Measurements from ENCODE around the gene CCDC9B. TPM values are rescaled to one million over a fixed set of nuclear protein-coding genes. Genes with fewer than 3 reads are reported as not detected.

The CCDC9B gene
- total and polyA plus RNA-seq, 11 donors, result 38.0 to 165 (median 119) TPM

- Histone ChIP-seq H3K9me3 (no peaks in the 10 kb centered on the region), H3K27ac (peak within 1 kb of the TSS in 4 of 12 donors; percentile 17 to 69 (median 36)), H3K27me3 (no peaks in the 10 kb centered on the region), H3K36me3 (no peaks in the 10 kb centered on the region), H3K4me1 (peaks cover 0 to 29% (median 10%) of the 10 kb centered on the region in 12 donors), H3K4me3 (peak within 1 kb of the TSS; percentile 35 to 65 (median 58))
- DNase-seq (peak; percentile 87 to 96 (median 90)), ATAC-seq (peak; percentile 81 to 95 (median 92))
- intact Hi-C loops (cut with DNase I), result loop anchor here in 1 of 10 donors (5.0 kb wide), 1 partner anchor 46 kb away; no protein-coding TSS in a partner anchor
- WGBS, 4 donors, result 3 to 7% (median 5%) methylated on average over 34 to 82 of the region's 82 CpGs
- TF ChIP-seq CTCF (IDR thresholded peaks at IDR 0.05), result peak in 2 of 12 donors; percentile 5 to 9
- TF ChIP-seq POLR2A (IDR thresholded peaks at IDR 0.05), result peak in 1 of 2 donors; percentile 19
Observed at GRCh38 chr15:40357723-40358470, 17.2 kb upstream of the CCDC9B start, which contains the start of gene DISP2. DISP2 (plus strand) TSS chr15:40358219; CDS start chr15:40358322, 103 bp downstream.

GRCh38 chr15:40357246-40357645 lies 16.5 kb upstream of the CCDC9B start:
- H3K27ac ChIP-seq, result peak overlapping the region in 1 of 12 donors; percentile 17
- no peak for ATAC-seq
- intact Hi-C loops (cut with DNase I), result loop anchor here in 1 of 10 donors (5.0 kb wide), 1 partner anchor 45 kb away; no protein-coding TSS in a partner anchor
- H3K36me3 ChIP-seq, result no peaks in the 10 kb centered on the region
- H3K9me3 ChIP-seq, result no peaks in the 10 kb centered on the region
- TF ChIP-seq CTCF (IDR thresholded peaks at IDR 0.05) (no peak), POLR2A (IDR thresholded peaks at IDR 0.05) (no peak)
- H3K4me1 ChIP-seq, result peaks cover 0 to 29% (median 10%) of the 10 kb centered on the region in 12 donors
- DNase-seq, result peak in 1 of 5 donors; percentile 40
- 70 to 100% (median 77%) methylated on average over 1 of the region's 1 CpG for WGBS, 4 donors
- H3K27me3 ChIP-seq, result no peaks in the 10 kb centered on the region
- peak overlapping the region in 6 of 12 donors; percentile 57 to 65 (median 64) for H3K4me3 ChIP-seq

- intact Hi-C loops (cut with DNase I), result loop anchor here in 1 of 10 donors (5.0 kb wide), 1 partner anchor 44 kb away; no protein-coding TSS in a partner anchor
Observed at GRCh38 chr15:40355976-40356585, 15.3 kb upstream of the CCDC9B start.

More at GRCh38 chr15:40355976-40356585, 15.3 kb upstream of the CCDC9B start:
- DNase-seq, result peak in 2 of 5 donors; percentile 7 to 16
- no peak for ATAC-seq
- no peaks in the 10 kb centered on the region for H3K9me3 ChIP-seq
- WGBS, 4 donors, result 88 to 100% (median 93%) methylated on average over 2 to 5 of the region's 5 CpGs
- H3K27ac ChIP-seq, result no peak overlapping the region
- H3K27me3 ChIP-seq, result no peaks in the 10 kb centered on the region
- peaks cover 0 to 29% (median 10%) of the 10 kb centered on the region in 12 donors for H3K4me1 ChIP-seq
- TF ChIP-seq CTCF (IDR thresholded peaks at IDR 0.05) (no peak), POLR2A (IDR thresholded peaks at IDR 0.05) (no peak)
- H3K36me3 ChIP-seq, result no peaks in the 10 kb centered on the region
- no peak overlapping the region for H3K4me3 ChIP-seq
